Measurements from ENCODE around the gene ADCK1. TPM values are rescaled to one million over a fixed set of nuclear protein-coding genes. Genes with fewer than 3 reads are reported as not detected.

ADCK1 gene
- total RNA-seq, 1 donor from 2014 or later, result 9.0 TPM

Other genes starting within 250 kb of the ADCK1 start
- gene SPTLC2, start 183.5 kb upstream of the ADCK1 start, total RNA-seq, result 75.2 TPM
- 9.2 TPM for gene ALKBH1, start 92.1 kb upstream of the ADCK1 start, total RNA-seq
- gene SLIRP, start 92.0 kb upstream of the ADCK1 start, total RNA-seq, result 101 TPM
- 60.2 TPM for gene SNW1, start 39.0 kb upstream of the ADCK1 start, total RNA-seq

All from mesenteric fat pad (tissue), 1 donor.